ENCODE data around the gene GPT2. TPM values are rescaled to one million over a fixed set of nuclear protein-coding genes. Genes with fewer than 3 reads are reported as not detected.

GPT2 gene
- total RNA-seq, 1 experiment from 2014 or later = 19.4 TPM

DNA sequence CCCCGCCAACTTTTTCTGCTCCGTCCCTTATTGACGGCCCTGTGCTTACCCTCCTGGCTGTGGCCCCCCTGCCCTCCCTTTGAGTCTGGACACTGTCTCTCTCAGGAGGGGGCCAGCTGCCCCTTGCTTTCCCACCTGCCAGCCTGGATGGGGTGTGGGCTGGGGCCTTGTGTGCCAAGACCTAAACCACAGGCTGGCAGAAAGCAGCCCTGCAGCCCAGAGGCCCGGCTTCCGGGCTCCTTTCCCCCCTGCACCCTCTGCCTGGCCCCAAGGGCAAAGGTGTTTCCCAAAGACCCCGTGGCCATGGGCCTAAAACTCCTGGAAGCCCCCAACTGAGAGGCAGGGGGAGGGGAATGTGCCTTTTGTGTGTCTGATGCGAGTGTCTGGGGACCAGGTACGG, 17.5 kb downstream of the GPT2 start:
- CTCF ChIA-PET = no interaction called here
- no TSS peak for BruUV-seq (replicated peaks)

DNA sequence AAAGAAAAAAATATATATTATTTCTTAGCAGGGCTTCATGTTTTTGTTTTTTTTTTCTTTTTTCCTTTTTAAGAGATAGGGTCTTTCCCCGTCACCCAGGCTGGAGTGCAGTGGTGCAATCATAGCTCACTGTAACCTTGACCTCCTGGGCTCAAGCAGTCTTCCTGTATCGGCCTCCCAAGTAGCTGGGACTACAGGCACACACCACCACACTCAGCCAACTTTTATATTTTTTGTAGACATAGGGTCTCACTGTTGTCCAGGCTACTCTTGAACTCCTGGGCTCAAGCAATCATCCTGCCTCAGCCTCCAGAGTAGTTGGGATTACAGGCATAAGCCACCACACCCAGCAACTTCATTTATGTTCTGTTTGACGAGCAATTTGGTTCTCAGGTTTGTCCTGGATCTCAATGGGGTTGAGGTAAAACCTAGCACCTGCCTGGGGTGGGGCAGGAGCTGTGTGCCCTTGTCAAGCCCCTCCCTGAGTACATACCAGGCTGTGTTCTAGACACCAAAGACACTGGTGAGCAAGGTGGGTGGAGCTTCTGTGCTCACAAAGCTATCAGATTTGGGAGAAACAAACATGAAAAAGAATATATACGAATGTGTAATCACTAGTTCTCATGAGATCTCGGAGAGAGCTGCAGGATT, 19.2 kb downstream of the GPT2 start:
- Histone ChIP-seq H2AFZ (ENCODE audit: low read length) (no peak overlapping the region), H3K9me2 (replicated peaks; ENCODE audit: low read length) (no peaks in the 10 kb centered on the region), H3K27me3 (ENCODE audit: low read length) (no peaks in the 10 kb centered on the region), H3K9me3 (ENCODE audit: low read length) (no peaks in the 10 kb centered on the region), H3K4me3 (ENCODE audit: low read length) (no peak overlapping the region), H3K36me3 (ENCODE audit: low read depth, low read length) (no peaks in the 10 kb centered on the region), H4K20me1 (ENCODE audit: low read length) (no peaks in the 10 kb centered on the region), H3K27ac (ENCODE audit: low read length) (no peak overlapping the region), H3K4me1 (ENCODE audit: insufficient read depth, low read length) (no peaks in the 10 kb centered on the region), H3F3A (ENCODE audit: low read length, unreplicated experiment) (no peaks in the 10 kb centered on the region), H3K79me2 (ENCODE audit: low read length) (no peaks in the 10 kb centered on the region), H3K4me2 (ENCODE audit: low read length) (no peak overlapping the region), H3K9ac (ENCODE audit: low read length) (no peak overlapping the region)
- ChIA-PET CTCF (no interaction called here), POLR2A (ENCODE audit: unreplicated experiment) (no interaction called here)
- ATAC-seq (no peak), DNase-seq (no peak)
- TF ChIP-seq, protein P1, sequence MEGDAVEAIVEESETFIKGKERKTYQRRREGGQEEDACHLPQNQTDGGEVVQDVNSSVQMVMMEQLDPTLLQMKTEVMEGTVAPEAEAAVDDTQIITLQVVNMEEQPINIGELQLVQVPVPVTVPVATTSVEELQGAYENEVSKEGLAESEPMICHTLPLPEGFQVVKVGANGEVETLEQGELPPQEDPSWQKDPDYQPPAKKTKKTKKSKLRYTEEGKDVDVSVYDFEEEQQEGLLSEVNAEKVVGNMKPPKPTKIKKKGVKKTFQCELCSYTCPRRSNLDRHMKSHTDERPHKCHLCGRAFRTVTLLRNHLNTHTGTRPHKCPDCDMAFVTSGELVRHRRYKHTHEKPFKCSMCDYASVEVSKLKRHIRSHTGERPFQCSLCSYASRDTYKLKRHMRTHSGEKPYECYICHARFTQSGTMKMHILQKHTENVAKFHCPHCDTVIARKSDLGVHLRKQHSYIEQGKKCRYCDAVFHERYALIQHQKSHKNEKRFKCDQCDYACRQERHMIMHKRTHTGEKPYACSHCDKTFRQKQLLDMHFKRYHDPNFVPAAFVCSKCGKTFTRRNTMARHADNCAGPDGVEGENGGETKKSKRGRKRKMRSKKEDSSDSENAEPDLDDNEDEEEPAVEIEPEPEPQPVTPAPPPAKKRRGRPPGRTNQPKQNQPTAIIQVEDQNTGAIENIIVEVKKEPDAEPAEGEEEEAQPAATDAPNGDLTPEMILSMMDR (conservative IDR thresholded peaks at IDR 0.05; ENCODE audit: low read depth, low read length) = no peak
- TF ChIP-seq EZH2phosphoT487 (IDR thresholded peaks at IDR 0.05; ENCODE audit: borderline replicate concordance, low read length) (no peak), EZH2 (IDR thresholded peaks at IDR 0.05; ENCODE audit: low read length, unreplicated experiment) (no peak)
- no TSS peak for BruUV-seq (replicated peaks)
- intact Hi-C loops (cut with micrococcal nuclease) = no loop called here

More for the DNA sequence above, 17.5 kb downstream of the GPT2 start:
- intact Hi-C loops (cut with micrococcal nuclease) = no loop called here
- Histone ChIP-seq H3K9me3 (ENCODE audit: low read length) (no peaks in the 10 kb centered on the region), H4K20me1 (ENCODE audit: low read length) (no peaks in the 10 kb centered on the region), H3K9ac (ENCODE audit: low read length) (no peak overlapping the region), H3K36me3 (ENCODE audit: low read depth, low read length) (no peaks in the 10 kb centered on the region), H3K9me2 (replicated peaks; ENCODE audit: low read length) (no peaks in the 10 kb centered on the region), H3K4me2 (ENCODE audit: low read length) (no peak overlapping the region), H3K27me3 (ENCODE audit: low read length) (no peaks in the 10 kb centered on the region), H2AFZ (ENCODE audit: low read length) (no peak overlapping the region), H3K27ac (ENCODE audit: low read length) (no peak overlapping the region), H3K4me1 (ENCODE audit: insufficient read depth, low read length) (no peaks in the 10 kb centered on the region), H3K4me3 (ENCODE audit: low read length) (no peak overlapping the region), H3F3A (ENCODE audit: low read length, unreplicated experiment) (no peaks in the 10 kb centered on the region), H3K79me2 (ENCODE audit: low read length) (no peaks in the 10 kb centered on the region; the same call in 1 of the 2 replicates)
- TF ChIP-seq EZH2phosphoT487 (IDR thresholded peaks at IDR 0.05; ENCODE audit: borderline replicate concordance, low read length) (no peak), EZH2 (IDR thresholded peaks at IDR 0.05; ENCODE audit: low read length, unreplicated experiment) (no peak)
- TF ChIP-seq, protein P1 (conservative IDR thresholded peaks at IDR 0.05; ENCODE audit: low read depth, low read length) = no peak
- ATAC-seq (no peak), DNase-seq (no peak)
- POLR2A ChIA-PET (ENCODE audit: unreplicated experiment) = no interaction called here

DNA sequence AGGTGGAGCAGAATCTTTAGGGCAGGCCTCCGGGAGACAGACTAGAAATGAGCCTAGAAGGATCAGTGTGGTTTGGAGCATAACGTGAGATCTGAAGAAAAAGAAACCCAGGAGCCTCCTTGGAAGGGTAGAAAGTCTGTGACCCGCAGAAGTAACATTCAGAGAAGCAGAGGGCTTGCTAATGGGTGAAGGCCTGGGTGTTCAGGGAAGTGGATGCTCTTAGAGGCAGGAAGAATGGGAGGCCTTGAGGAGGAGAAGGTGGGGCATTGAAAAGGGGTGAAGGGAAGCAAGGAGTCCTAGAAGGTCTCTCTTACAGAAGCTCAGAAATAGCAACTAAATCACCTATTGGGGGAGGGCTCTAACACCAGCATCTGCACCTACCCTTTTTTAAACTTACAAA, 20.3 kb downstream of the GPT2 start:
- H3K27ac ChIP-seq (ENCODE audit: low read length) = no peak overlapping the region
- no peaks in the 10 kb centered on the region for H4K20me1 ChIP-seq (ENCODE audit: low read length)
- H3K4me2 ChIP-seq (ENCODE audit: low read length) = no peak overlapping the region
- no peak overlapping the region for H3K9ac ChIP-seq (ENCODE audit: low read length)
- no peaks in the 10 kb centered on the region for H3K27me3 ChIP-seq (ENCODE audit: low read length)
- H3K4me3 ChIP-seq (ENCODE audit: low read length) = no peak overlapping the region
- DNase-seq (no peak), ATAC-seq (no peak)
- no peaks in the 10 kb centered on the region for H3F3A ChIP-seq (ENCODE audit: low read length, unreplicated experiment)
- intact Hi-C loops (cut with micrococcal nuclease) = no loop called here
- H3K4me1 ChIP-seq (ENCODE audit: insufficient read depth, low read length) = no peaks in the 10 kb centered on the region
- H3K9me3 ChIP-seq (ENCODE audit: low read length) = no peaks in the 10 kb centered on the region
- no peaks in the 10 kb centered on the region for H3K36me3 ChIP-seq (ENCODE audit: low read depth, low read length)
- POLR2A ChIA-PET (ENCODE audit: unreplicated experiment) = no interaction called here
- no peaks in the 10 kb centered on the region for H3K9me2 ChIP-seq (replicated peaks; ENCODE audit: low read length)
- no peak overlapping the region for H2AFZ ChIP-seq (ENCODE audit: low read length)
- H3K79me2 ChIP-seq (ENCODE audit: low read length) = no peaks in the 10 kb centered on the region
- no peak for TF ChIP-seq EZH2 (IDR thresholded peaks at IDR 0.05; ENCODE audit: low read length, unreplicated experiment)
- CTCF ChIA-PET = no interaction called here
- BruUV-seq (replicated peaks) = no TSS peak

All from PC-3 (cell line).